HepG2 (cell line): ENCODE results near the gene SEH1L. TPM values are rescaled to one million over a fixed set of nuclear protein-coding genes. Genes with fewer than 3 reads are reported as not detected.

ENCODE experiments used
- AGO2 ChIP-seq: fragments of 200-400 bp; formaldehyde crosslinking; optimal IDR thresholded peaks from 2 replicates; pipeline ENCODE3; 2017; ENCODE audit warnings: mild to moderate bottlenecking, low read depth, low read length, moderate library complexity
- ETV5 ChIP-seq: IDR thresholded peaks from 2 replicates; pipeline ENCODE4 v1.6.1; 2018; ENCODE audit warnings: missing biosample characterization, missing genetic modification reagents, inconsistent platforms, borderline replicate concordance
- FOXC1 ChIP-seq: sonication (generic); formaldehyde crosslinking; IDR thresholded peaks from 2 replicates; pipeline ENCODE4 v1.8.0; 2022; ENCODE audit warnings: mild to moderate bottlenecking, missing genetic modification reagents, borderline replicate concordance
- HIVEP1 ChIP-seq: sonication (generic); formaldehyde crosslinking; IDR thresholded peaks from 2 replicates; pipeline ENCODE4 v1.4.0; 2020; ENCODE audit warnings: mild to moderate bottlenecking, missing genetic modification reagents
- KDM2A ChIP-seq: sonication (generic); formaldehyde crosslinking; IDR thresholded peaks from 2 replicates; pipeline ENCODE4 v1.4.0; 2020; ENCODE audit warnings: low read depth, missing genetic modification reagents, borderline replicate concordance
- KLF6 ChIP-seq: IDR thresholded peaks from 2 replicates; pipeline ENCODE4 v1.8.0; 2016; ENCODE audit warnings: missing biosample characterization, missing genetic modification reagents
- MBNL3 ChIP-seq: fragments of 250-450 bp; sonication (Bioruptor Pico); conservative IDR thresholded peaks from 2 replicates; pipeline ENCODE4 v1.8.0; 2022; ENCODE audit warnings: mild to moderate bottlenecking, inconsistent platforms
- MIER2 ChIP-seq: IDR thresholded peaks from 2 replicates; pipeline ENCODE4 v1.6.1; 2016; ENCODE audit warnings: missing biosample characterization, missing genetic modification reagents
- PAX8 ChIP-seq: sonication (generic); formaldehyde crosslinking; IDR thresholded peaks from 2 replicates; pipeline ENCODE4 v1.8.0; 2022; ENCODE audit warnings: mild to moderate bottlenecking, missing genetic modification reagents, borderline replicate concordance
- PITX1 ChIP-seq: sonication (generic); formaldehyde crosslinking; IDR thresholded peaks from 2 replicates; pipeline ENCODE4 v1.5.1; 2020; ENCODE audit warnings: mild to moderate bottlenecking, missing genetic modification reagents
- RFX3 ChIP-seq: IDR thresholded peaks from 2 replicates; pipeline ENCODE4 v1.6.1; 2016; ENCODE audit warnings: missing biosample characterization, missing genetic modification reagents
- SIN3B ChIP-seq: fragments of 150-350 bp; IDR thresholded peaks from 2 replicates; pipeline ENCODE4 v1.6.1; 2014; ENCODE audit warnings: low read length
- SP5 ChIP-seq: IDR thresholded peaks from 2 replicates; pipeline ENCODE4 v1.6.1; 2016; ENCODE audit warnings: low read depth, borderline replicate concordance
- SRSF4 ChIP-seq: fragments of 200-400 bp; formaldehyde crosslinking; IDR thresholded peaks from one replicate; pipeline ENCODE4 v1.6.1; 2018; ENCODE audit warnings: mild to moderate bottlenecking, low read depth, low read length, moderate library complexity; ENCODE audit not compliant: poor library complexity, severe bottlenecking
- ZMYM3 ChIP-seq: sonication (generic); formaldehyde crosslinking; IDR thresholded peaks from 2 replicates; pipeline ENCODE4 v1.5.1; 2020; ENCODE audit warnings: mild to moderate bottlenecking, missing genetic modification reagents
- ZNF274 ChIP-seq: sonication (generic); formaldehyde crosslinking; IDR thresholded peaks from 2 replicates; pipeline ENCODE4 v1.5.1; 2020; ENCODE audit warnings: mild to moderate bottlenecking, missing genetic modification reagents
- ZNF329 ChIP-seq: sonication (generic); formaldehyde crosslinking; IDR thresholded peaks from 2 replicates; pipeline ENCODE4 v1.9.0; 2021; ENCODE audit warnings: low read depth, mild to moderate bottlenecking, missing genetic modification reagents
- ZNF598 ChIP-seq: sonication (generic); formaldehyde crosslinking; IDR thresholded peaks from 2 replicates; pipeline ENCODE4 v1.5.1; 2020; ENCODE audit warnings: mild to moderate bottlenecking, missing genetic modification reagents, borderline replicate concordance
- ZNF777 ChIP-seq: sonication (generic); formaldehyde crosslinking; IDR thresholded peaks from 2 replicates; pipeline ENCODE4 v1.4.0; 2020; ENCODE audit warnings: missing genetic modification reagents
- polyA plus RNA-seq, 8 experiments: library from polyadenylated mRNA; depleted of rRNA in 3 of 8; stranded (reverse) in 7 of 8; unstranded in 1 of 8; fragments of >200 nt; fragmentation: Illumina TruSeq in 4 of 8; extraction: Trizol in 4 of 8; gene quantifications; 2 replicates each; pipeline versions ENCODE4 v1.2.1 to v1.2.3, GENCODE V29; 2011 to 2016; ENCODE audit warnings: low read depth in 4 of 8, missing spikeins in 1 of 8, mixed read lengths in 1 of 8; ENCODE audit not compliant: insufficient read depth in 1 of 8
- total RNA-seq, 5 experiments: library from RNA; depleted of rRNA; stranded (reverse); fragments of >200 nt; fragmentation: Illumina TruSeq; extraction: Trizol; gene quantifications; 2 replicates each; pipeline ENCODE4 v1.2.3, GENCODE V29; 2016; ENCODE audit warnings: low read depth in 1 of 5
- TF ChIP-seq, protein P1 (sequence below): IDR thresholded peaks from 2 replicates; pipeline ENCODE4 v1.6.1; 2016; ENCODE audit warnings: control low read depth
- TF ChIP-seq, protein P2 (sequence below): IDR thresholded peaks from 2 replicates; pipeline ENCODE4 v1.6.1; 2012; ENCODE audit warnings: low read length, improper control_type of control experiment
- TF ChIP-seq, protein P3 (sequence below): sonication (generic); formaldehyde crosslinking; IDR thresholded peaks from 2 replicates; pipeline ENCODE4 v1.8.0; 2022; ENCODE audit warnings: mild to moderate bottlenecking, missing genetic modification reagents, moderate library complexity
- TF ChIP-seq, protein P4 (sequence below): sonication (generic); formaldehyde crosslinking; conservative IDR thresholded peaks from 2 replicates; pipeline ENCODE4 v1.4.0; 2020; ENCODE audit warnings: missing genetic modification reagents

Gene SEH1L
- total and polyA plus RNA-seq, 2 of the 13 experiments (the other 11 are each of a cell fraction or from before 2014, with no cell fraction given) = 59.6 to 63.5 TPM

DNA sequence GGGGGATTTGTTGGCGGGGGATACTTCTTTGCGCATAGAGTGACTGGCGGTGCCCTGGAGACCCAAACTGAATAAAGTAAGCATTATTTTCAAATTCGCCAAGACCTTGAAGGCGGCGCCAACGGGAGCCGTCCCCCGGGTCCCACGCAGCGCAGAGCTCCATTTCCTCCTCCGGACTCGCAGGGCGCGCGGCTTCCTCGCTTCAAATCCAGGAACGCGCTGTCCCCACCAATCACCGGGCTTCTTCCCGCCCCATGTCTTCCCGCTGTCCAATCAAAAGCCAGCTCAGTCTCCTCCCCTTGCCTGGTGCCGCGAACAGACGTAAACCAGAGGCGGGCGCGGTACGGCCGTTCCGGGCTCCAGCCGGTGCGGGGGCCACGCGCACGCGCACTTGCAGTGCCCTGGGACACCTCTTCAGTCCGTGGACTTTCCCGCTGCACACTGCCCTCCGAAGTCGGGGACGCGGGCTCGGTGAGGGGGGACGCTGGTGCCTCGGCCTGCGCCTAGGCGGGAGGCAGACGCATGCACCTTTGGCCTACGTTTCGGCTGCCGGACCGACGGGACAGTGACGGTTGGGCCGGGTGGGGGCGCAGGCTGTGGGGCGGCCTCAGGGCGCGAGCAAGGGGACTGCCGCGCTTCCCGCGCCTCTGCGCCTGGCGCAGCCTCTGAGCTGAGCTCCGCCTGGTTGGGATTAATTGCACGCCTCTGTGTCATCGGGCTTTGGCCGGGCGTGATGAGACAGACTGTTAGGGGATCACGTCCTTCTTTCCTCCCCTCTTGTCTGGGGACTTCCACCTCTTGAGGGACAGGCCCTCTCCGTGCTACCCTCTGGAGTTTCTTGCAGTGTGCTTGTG lies 43.4 kb downstream of the SEH1L start, which contains the start of gene CEP192 (continued):
- TF ChIP-seq FOXC1 = peak; percentile 95
- peak; percentile 20; the same call in 1 of the 2 replicates for TF ChIP-seq ETV5 (CRISPR knock-in tag)
- 0 out of 2 replicates have a peak, but pooled peaks have one; percentile 52 for TF ChIP-seq PAX8 (CRISPR knock-in tag)
- TF ChIP-seq KLF6 = 0 out of 2 replicates have a peak, but pooled peaks have one; percentile 67
- TF ChIP-seq PITX1 = peak; percentile 85
- TF ChIP-seq MIER2 = peak; percentile 41; the same call in 1 of the 2 replicates
- TF ChIP-seq ZMYM3 (CRISPR knock-in tag) = peak; percentile 50; the same call in 1 of the 2 replicates
- TF ChIP-seq ZNF777 (CRISPR knock-in tag) = peak; percentile 77
- peak; percentile 76 for TF ChIP-seq AGO2
- 0 out of 2 replicates have a peak, but pooled peaks have one; percentile 63 for TF ChIP-seq ZNF274 (CRISPR knock-in tag)
- TF ChIP-seq RFX3 = no peak
- TF ChIP-seq HIVEP1 (CRISPR knock-in tag) = peak; percentile 89
- no peak for TF ChIP-seq ZNF329 (CRISPR knock-in tag)
- TF ChIP-seq, protein P1, sequence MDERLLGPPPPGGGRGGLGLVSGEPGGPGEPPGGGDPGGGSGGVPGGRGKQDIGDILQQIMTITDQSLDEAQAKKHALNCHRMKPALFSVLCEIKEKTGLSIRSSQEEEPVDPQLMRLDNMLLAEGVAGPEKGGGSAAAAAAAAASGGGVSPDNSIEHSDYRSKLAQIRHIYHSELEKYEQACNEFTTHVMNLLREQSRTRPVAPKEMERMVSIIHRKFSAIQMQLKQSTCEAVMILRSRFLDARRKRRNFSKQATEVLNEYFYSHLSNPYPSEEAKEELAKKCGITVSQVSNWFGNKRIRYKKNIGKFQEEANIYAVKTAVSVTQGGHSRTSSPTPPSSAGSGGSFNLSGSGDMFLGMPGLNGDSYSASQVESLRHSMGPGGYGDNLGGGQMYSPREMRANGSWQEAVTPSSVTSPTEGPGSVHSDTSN (CRISPR knock-in tag) = no peak
- TF ChIP-seq ZNF598 = peak; percentile 70; the same call in 1 of the 2 replicates
- no peak for TF ChIP-seq SRSF4
- TF ChIP-seq, protein P2, sequence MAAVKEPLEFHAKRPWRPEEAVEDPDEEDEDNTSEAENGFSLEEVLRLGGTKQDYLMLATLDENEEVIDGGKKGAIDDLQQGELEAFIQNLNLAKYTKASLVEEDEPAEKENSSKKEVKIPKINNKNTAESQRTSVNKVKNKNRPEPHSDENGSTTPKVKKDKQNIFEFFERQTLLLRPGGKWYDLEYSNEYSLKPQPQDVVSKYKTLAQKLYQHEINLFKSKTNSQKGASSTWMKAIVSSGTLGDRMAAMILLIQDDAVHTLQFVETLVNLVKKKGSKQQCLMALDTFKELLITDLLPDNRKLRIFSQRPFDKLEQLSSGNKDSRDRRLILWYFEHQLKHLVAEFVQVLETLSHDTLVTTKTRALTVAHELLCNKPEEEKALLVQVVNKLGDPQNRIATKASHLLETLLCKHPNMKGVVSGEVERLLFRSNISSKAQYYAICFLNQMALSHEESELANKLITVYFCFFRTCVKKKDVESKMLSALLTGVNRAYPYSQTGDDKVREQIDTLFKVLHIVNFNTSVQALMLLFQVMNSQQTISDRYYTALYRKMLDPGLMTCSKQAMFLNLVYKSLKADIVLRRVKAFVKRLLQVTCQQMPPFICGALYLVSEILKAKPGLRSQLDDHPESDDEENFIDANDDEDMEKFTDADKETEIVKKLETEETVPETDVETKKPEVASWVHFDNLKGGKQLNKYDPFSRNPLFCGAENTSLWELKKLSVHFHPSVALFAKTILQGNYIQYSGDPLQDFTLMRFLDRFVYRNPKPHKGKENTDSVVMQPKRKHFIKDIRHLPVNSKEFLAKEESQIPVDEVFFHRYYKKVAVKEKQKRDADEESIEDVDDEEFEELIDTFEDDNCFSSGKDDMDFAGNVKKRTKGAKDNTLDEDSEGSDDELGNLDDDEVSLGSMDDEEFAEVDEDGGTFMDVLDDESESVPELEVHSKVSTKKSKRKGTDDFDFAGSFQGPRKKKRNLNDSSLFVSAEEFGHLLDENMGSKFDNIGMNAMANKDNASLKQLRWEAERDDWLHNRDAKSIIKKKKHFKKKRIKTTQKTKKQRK = no peak
- peak; percentile 78; the same call in 1 of the 2 replicates for TF ChIP-seq SIN3B
- TF ChIP-seq MBNL3 (CRISPR knock-in tag) = no peak
- TF ChIP-seq KDM2A = peak; percentile 96
- TF ChIP-seq, protein P3, sequence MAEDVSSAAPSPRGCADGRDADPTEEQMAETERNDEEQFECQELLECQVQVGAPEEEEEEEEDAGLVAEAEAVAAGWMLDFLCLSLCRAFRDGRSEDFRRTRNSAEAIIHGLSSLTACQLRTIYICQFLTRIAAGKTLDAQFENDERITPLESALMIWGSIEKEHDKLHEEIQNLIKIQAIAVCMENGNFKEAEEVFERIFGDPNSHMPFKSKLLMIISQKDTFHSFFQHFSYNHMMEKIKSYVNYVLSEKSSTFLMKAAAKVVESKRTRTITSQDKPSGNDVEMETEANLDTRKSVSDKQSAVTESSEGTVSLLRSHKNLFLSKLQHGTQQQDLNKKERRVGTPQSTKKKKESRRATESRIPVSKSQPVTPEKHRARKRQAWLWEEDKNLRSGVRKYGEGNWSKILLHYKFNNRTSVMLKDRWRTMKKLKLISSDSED (CRISPR knock-in tag) = 0 out of 2 replicates have a peak, but pooled peaks have one; percentile 21
- TF ChIP-seq, protein P4, sequence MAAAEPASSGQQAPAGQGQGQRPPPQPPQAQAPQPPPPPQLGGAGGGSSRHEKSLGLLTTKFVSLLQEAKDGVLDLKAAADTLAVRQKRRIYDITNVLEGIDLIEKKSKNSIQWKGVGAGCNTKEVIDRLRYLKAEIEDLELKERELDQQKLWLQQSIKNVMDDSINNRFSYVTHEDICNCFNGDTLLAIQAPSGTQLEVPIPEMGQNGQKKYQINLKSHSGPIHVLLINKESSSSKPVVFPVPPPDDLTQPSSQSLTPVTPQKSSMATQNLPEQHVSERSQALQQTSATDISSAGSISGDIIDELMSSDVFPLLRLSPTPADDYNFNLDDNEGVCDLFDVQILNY (CRISPR knock-in tag) = peak; percentile 76
- peak; percentile 45; the same call in 1 of the 2 replicates for TF ChIP-seq SP5 (CRISPR knock-in tag)
